HCT116 (cell line): Measurements from ENCODE around the gene PEX26. TPM values are rescaled to one million over a fixed set of nuclear protein-coding genes. Genes with fewer than 3 reads are reported as not detected.
"Not testable (repeated sequence)": the region's sequence is repeated elsewhere in the genome, so short reads cannot be mapped to it uniquely, and the experiment has no call there.

Experiments used
- ATAC-seq: fragments of 200-7000 bp; cut with Tn5 transposase; 2 replicates; pipeline ENCODE4 v1.9.1; 2020; ENCODE audit warnings: mild to moderate bottlenecking, moderate library complexity
- BruUV-seq: library from RNA; stranded (reverse); fragments of 400-500 nt; replicated peaks from 2 replicates; lab custom pipeline; 2021; lab: Mats Ljungman, UMichigan
- CTCF ChIA-PET: fragments of 300-600 bp; sonication (Branson Sonifier 250); formaldehyde crosslinking; loops from one replicate; lab custom pipeline; 2021; ENCODE audit warnings: antibody characterized with exemption; lab: Charles Lee
- POLR2A ChIA-PET: fragments of 300-600, 350-600 bp; sonication (Branson Sonifier 250); formaldehyde crosslinking; loops from one replicate; lab custom pipeline; 2021; ENCODE audit warnings: antibody characterized with exemption; lab: Charles Lee
- RAD21 ChIA-PET, 2 experiments: fragments of 300-600 bp; sonication (Branson Sonifier 250); formaldehyde crosslinking; loops; one replicate each; lab custom pipeline; 2023; ENCODE audit warnings: low total read pairs in 2 of 2; ENCODE audit not compliant: uncharacterized antibody in 2 of 2, unreplicated experiment in 2 of 2, low non-redundant PET in 1 of 2; lab: Charles Lee
- DNase-seq: peaks from one replicate; pipeline ENCODE4 v3.0.0-alpha.2; 2010; ENCODE audit warnings: low read depth, low spot score
- H2AFZ ChIP-seq: fragments of 200-600 bp; shearing (Covaris generic), sonication (generic); 2 replicates; pipeline ENCODE4 v1.6.1; 2017; ENCODE audit warnings: low read depth, mixed run types, mixed read lengths, antibody characterized with exemption, low read length; ENCODE audit not compliant: poor library complexity, severe bottlenecking
- H3K27ac ChIP-seq: 2 replicates; pipeline ENCODE4 v1.5.1; 2012; ENCODE audit warnings: low read depth, low read length
- H3K27me3 ChIP-seq: fragments of 200-600 bp; sonication (generic); 2 replicates; pipeline ENCODE4 v1.6.1; 2016; ENCODE audit warnings: mixed run types, low read length, mixed read lengths; ENCODE audit not compliant: insufficient read depth
- H3K36me3 ChIP-seq, 2 experiments: fragments of 200-500 bp in 1 of 2; fragments of 200-600 bp in 1 of 2; sonication (Bioruptor generic) in 1 of 2; sonication (generic) in 1 of 2; 2 replicates each; pipeline versions ENCODE4 v1.5.1 to v1.6.1; 2014 to 2016; ENCODE audit warnings: low read length in 2 of 2, inconsistent platforms in 1 of 2, mixed read lengths in 1 of 2, mixed run types in 1 of 2; ENCODE audit not compliant: insufficient read depth in 2 of 2, control insufficient read depth in 1 of 2
- H3K4me1 ChIP-seq, 2 experiments: fragments of 200-600 bp in 1 of 2; sonication (generic) in 1 of 2; 2 replicates each; pipeline versions ENCODE4 v1.5.1 to v1.6.1; 2012 to 2017; ENCODE audit warnings: low read length in 2 of 2, inconsistent platforms in 1 of 2, mild to moderate bottlenecking in 1 of 2, mixed read lengths in 1 of 2, mixed run types in 1 of 2, moderate library complexity in 1 of 2; ENCODE audit not compliant: insufficient read depth in 2 of 2, control insufficient read depth in 1 of 2
- H3K4me2 ChIP-seq: fragments of 200-600 bp; sonication (generic); 2 replicates; pipeline ENCODE4 v1.6.1; 2017; ENCODE audit warnings: mixed run types, low read length, mixed read lengths
- H3K4me3 ChIP-seq, 2 experiments: fragments of 200-600 bp in 1 of 2; sonication (generic) in 1 of 2; replicated peaks in 1 of 2; 2 replicates each; pipeline ENCODE4 v1.5.1; 2011 to 2016; ENCODE audit warnings: low read length in 2 of 2, control low read depth in 1 of 2, low read depth in 1 of 2, mild to moderate bottlenecking in 1 of 2, mixed read lengths in 1 of 2, mixed run types in 1 of 2
- H3K79me2 ChIP-seq: fragments of 200-600 bp; sonication (generic); 2 replicates; pipeline ENCODE4 v1.6.1; 2017; ENCODE audit warnings: mild to moderate bottlenecking, mixed run types, low read length, moderate library complexity, mixed read lengths; ENCODE audit not compliant: insufficient read depth
- H3K9ac ChIP-seq: fragments of 200-600 bp; sonication (generic); 2 replicates; pipeline ENCODE4 v1.6.1; 2016; ENCODE audit warnings: low read length, mixed read lengths
- H3K9me2 ChIP-seq: fragments of 200-600 bp; sonication (generic), shearing (Covaris generic); 2 replicates; pipeline ENCODE4 v1.6.1; 2017; ENCODE audit warnings: mixed run types, mild to moderate bottlenecking, moderate library complexity; ENCODE audit not compliant: insufficient read depth
- H3K9me3 ChIP-seq, 2 experiments: fragments of 200-500 bp in 1 of 2; fragments of 200-600 bp in 1 of 2; sonication (Bioruptor generic) in 1 of 2; sonication (generic) in 1 of 2; 2 replicates each; pipeline ENCODE4 v1.6.1; 2014 to 2017; ENCODE audit warnings: low read length in 2 of 2, mixed read lengths in 2 of 2, inconsistent platforms in 1 of 2, low read depth in 1 of 2, mild to moderate bottlenecking in 1 of 2, mixed run types in 1 of 2, moderate library complexity in 1 of 2; ENCODE audit not compliant: control insufficient read depth in 1 of 2, insufficient read depth in 1 of 2
- H4K20me1 ChIP-seq: fragments of 200-600 bp; sonication (generic), shearing (Covaris generic); 2 replicates; pipeline ENCODE4 v1.6.1; 2017; ENCODE audit warnings: mixed run types, mild to moderate bottlenecking, moderate library complexity; ENCODE audit not compliant: insufficient read depth
- ATF3 ChIP-seq: IDR thresholded peaks from 2 replicates; pipeline ENCODE4 v1.6.1; 2012
- CEBPB ChIP-seq: IDR thresholded peaks from 2 replicates; pipeline ENCODE4 v1.6.1; 2012; ENCODE audit warnings: low read depth
- FOSL1 ChIP-seq: IDR thresholded peaks from 2 replicates; pipeline ENCODE4 v1.6.1; 2012; ENCODE audit warnings: low read depth
- SRF ChIP-seq: IDR thresholded peaks from 2 replicates; pipeline ENCODE4 v1.6.1; 2012; ENCODE audit warnings: low read depth
- YY1 ChIP-seq: IDR thresholded peaks from 2 replicates; pipeline ENCODE4 v1.6.1; 2011; ENCODE audit warnings: low read length, low read depth, moderate library complexity, mild to moderate bottlenecking; ENCODE audit not compliant: insufficient replicate concordance; ENCODE audit errors: extremely low read depth
- ZNF274 ChIP-seq: fragments of 200-500 bp; sonication (Bioruptor generic); IDR thresholded peaks from 2 replicates; pipeline ENCODE4 v1.6.1; 2014; ENCODE audit warnings: mild to moderate bottlenecking, low read depth, low read length, inconsistent platforms
- intact Hi-C: fragments of 100-400 bp; cut with micrococcal nuclease; formaldehyde crosslinking; loops from 2 replicates; pipeline ENCODE4 v1.10.0; 2022
- total RNA-seq: library from RNA; stranded (reverse); gene quantifications from one replicate; pipeline ENCODE4 v1.2.1, GENCODE V29; 2021; ENCODE audit not compliant: unreplicated experiment

PEX26 gene
- total RNA-seq, 1 experiment from 2014 or later: 26.4 TPM

GRCh38 chr22:18035751-18036150 lies 42.0 kb upstream of the PEX26 start:
- DNase-seq (peak; percentile 35), ATAC-seq (no peak)
- Histone ChIP-seq H3K4me2 (0 out of 2 replicates have a peak overlapping the region, but pooled peaks have one; percentile 15), H3K4me3 (no peak overlapping the region), H3K9me3 (no peaks in the 10 kb centered on the region), H2AFZ (no peak overlapping the region), H3K36me3 (no peaks in the 10 kb centered on the region), H3K9ac (no peak overlapping the region), H3K79me2 (no peaks in the 10 kb centered on the region), H3K27ac (no peak overlapping the region), H4K20me1 (no peaks in the 10 kb centered on the region), H3K4me1 (peaks cover 37 to 49% of the 10 kb centered on the region in 2 experiments), H3K27me3 (no peaks in the 10 kb centered on the region), H3K9me2 (no peaks in the 10 kb centered on the region)
- intact Hi-C loops: no loop called here
- no TSS peak for BruUV-seq
- ChIA-PET POLR2A (no interaction called here), CTCF (no interaction called here), RAD21 (no interaction called here)
- TF ChIP-seq YY1 (no peak), FOSL1 (no peak), CEBPB (peak; percentile 51; the same call in 1 of the 2 replicates), SRF (no peak), ATF3 (peak; percentile 62; the same call in 1 of the 2 replicates), ZNF274 (no peak)

- H3K4me2 ChIP-seq, RAD21 ChIA-PET, H2AFZ ChIP-seq, H3K9ac ChIP-seq, BruUV-seq, DNase-seq, H3K9me3 ChIP-seq, H4K20me1 ChIP-seq, H3K79me2 ChIP-seq, CTCF ChIA-PET, ATAC-seq, intact Hi-C loops, H3K4me1 ChIP-seq, POLR2A ChIA-PET, H3K4me3 ChIP-seq, H3K9me2 ChIP-seq, H3K27ac ChIP-seq, H3K36me3 ChIP-seq, H3K27me3 ChIP-seq: not testable (repeated sequence)
Observed at GRCh38 chr22:18040898-18041297, 36.9 kb upstream of the PEX26 start.
